HG02870 (cell line): ENCODE measurements around the gene FBXW2.

Experiments
- ATAC-seq: cut with Tn5 transposase; IDR thresholded peaks from one replicate; pipeline ENCODE4 v1.9.1; 2021; ENCODE audit warnings: mild to moderate bottlenecking, moderate library complexity; ENCODE audit not compliant: unreplicated experiment

FBXW2 gene

DNA sequence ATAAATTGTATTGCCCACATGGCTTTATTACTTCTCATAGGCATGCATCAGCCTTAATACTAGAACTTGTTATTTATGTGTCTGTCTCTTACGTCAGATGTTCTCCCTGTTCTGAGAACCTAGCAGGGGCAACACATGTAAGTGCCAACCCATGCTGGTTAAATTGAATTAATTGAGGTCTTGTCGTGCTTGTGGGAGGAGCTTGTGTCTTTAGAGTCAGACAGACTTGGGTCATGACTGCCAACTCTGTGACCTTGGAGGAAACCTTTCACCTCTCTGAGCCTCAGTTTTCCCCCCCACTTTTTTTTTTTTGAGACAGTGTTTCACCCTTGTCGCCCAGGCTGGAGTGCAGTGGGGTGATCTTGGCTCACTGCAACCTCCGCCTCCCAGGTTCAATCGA lies 76.7 kb downstream of the FBXW2 start:
- ATAC-seq, result no peak

DNA sequence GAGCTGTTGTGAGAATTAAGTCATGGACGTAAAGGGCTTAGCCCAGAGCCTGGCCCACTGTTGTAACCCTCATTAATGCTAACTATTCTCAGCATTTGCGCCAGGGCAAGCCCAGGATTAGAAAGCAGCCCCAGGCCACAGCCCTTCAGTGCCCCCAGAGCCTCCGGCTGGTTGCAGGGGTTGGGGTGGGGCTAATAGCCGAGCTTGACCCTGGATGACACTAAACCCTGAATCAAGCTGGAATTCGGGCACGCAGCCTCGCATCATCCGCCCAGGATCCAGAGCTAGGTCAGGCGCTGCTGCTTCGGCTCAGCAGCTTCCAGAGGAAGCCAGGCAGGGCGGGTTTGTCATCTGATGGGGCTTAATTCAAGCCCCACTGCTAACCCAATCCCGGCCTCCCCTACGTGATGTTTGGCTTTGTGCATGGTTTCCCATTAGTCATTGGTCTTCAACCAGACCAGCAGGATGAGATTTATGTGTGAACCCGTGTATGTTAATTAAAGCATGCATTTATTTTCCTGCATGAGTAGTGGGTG lies 77.8 kb downstream of the FBXW2 start:
- ATAC-seq, result no peak

DNA sequence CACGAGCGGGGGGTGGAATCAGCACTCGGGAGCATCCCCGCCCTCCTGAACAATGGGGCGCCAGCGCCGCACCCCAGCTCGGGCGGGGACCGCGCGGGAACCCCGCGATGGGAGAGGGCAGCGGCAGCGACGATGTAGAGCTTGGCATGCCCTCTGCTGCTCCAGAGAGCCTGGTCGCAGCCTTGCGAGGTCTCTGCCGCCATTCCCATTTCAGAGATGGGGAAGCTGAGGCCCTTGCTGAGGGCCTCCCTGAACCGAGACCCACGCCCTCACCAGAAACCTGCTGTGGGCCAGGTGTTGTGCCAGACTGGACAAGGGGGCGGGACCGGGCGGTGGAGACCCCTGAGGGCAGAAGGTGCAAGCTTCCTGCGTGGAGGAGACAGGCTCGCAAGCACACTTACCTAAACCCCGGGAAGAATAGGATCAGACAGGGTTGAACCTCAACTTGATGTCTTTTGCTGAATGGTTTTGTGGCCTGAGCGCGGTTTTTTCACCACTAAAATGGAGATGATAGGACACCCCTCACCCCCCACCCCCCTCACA lies 78.3 kb downstream of the FBXW2 start:
- ATAC-seq, result peak; percentile 24

DNA sequence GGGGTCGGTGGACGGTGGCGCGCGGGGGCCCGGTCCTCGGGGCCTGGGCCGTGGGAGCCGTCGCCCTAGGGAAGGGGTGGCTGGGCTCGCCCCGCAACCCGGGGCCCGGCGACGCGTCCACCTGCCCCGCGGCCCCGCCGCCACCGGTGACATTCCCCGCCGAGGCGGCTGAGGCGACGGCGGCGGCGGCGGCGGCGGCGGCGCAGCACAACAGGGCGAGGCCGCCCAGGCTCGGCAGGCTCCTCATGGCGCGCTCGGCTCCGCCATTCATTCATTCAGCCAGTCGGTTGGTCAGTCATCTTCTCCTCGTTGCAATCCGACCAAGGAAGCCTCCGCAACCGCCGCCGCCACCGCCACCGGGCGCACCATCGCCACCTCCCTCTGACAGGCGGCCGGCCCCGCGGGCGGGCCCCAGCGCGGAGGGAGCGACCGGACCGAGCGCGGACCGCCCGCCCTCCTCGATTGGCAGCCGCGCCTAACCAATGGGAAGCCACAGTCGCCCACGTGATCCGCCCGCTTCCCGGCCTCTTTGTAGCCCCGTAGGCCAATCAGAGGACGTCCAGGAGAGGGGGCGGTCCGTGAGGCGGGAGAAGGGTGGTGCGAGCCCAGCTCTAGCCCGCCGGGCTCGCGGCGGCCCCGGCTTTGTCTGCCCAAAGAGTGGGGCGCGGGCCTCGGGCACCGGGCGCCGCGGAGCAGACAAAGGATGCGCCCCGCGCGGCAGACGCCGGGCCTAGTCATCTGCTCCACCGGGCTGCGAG lies 78.9 kb downstream of the FBXW2 start, which contains the start of gene MEGF9:
MEGF9 (minus strand) TSS at position 383 of the 758 bp plus-strand sequence; CDS start at position 271, 112 bp downstream.
- ATAC-seq, result peak; percentile 96

DNA sequence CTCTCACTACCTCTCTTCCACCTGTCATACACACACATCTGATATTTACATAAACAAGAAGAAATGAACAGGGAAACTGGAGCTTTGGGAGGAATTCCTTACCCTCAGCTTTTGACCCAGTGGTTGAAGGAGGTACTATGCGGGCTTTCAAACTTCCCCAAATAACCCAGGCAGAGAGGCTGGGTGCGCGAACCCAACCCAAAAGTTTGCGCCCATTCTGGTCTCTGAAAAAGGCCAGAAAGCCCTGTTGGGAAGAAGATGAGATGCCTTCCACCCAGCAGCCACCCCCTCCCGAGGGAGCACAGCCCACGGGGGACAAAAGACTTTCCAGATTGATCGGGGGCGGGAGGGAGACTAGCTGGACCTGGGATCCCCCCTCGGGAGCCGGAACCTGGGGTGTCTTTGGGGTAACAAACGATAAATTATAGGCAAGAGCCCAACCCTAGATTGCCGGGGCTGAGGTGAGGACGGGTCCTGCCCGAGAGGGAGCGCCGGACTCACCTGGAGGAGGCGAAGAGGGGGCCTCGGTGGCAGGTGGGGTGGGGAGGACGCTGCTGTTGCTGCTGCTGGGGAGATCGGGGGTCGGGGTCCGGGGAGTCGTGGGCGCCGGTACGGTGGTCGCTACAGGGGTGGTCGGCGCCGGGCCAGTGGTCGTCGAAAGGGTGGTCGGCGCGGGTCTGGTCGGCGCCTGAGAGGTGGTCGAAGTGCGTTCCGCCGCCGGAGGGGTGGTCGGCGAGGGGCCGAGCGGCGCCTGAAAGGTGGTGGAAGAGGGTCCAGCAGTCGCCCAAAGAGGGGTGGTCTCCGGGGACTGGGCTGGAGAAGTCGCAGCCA lies 79.7 kb downstream of the FBXW2 start:
- no peak for ATAC-seq

DNA sequence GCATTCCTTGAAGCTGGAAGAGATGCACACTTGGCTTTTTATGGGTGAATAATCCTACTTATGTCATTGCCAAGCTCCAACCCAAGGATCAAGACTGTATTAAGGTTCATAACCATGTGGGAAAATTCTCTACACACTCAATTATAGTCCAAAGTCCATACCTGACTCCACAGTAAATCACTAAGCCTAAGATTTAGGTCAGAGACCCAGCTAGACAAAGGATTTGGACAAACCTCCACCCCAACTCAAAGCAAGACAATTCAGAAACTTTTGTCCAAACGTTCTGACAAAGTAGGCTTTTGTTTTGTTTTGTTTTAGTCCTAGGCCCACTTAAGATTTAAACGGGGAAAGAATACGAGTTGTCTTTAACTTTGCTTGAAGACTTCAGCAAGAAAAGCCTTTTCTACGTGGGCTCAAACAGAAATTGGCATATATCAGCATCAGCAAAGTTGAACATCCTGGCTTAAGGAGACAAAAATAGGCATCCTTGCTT lies 80.6 kb downstream of the FBXW2 start:
- no peak for ATAC-seq

DNA sequence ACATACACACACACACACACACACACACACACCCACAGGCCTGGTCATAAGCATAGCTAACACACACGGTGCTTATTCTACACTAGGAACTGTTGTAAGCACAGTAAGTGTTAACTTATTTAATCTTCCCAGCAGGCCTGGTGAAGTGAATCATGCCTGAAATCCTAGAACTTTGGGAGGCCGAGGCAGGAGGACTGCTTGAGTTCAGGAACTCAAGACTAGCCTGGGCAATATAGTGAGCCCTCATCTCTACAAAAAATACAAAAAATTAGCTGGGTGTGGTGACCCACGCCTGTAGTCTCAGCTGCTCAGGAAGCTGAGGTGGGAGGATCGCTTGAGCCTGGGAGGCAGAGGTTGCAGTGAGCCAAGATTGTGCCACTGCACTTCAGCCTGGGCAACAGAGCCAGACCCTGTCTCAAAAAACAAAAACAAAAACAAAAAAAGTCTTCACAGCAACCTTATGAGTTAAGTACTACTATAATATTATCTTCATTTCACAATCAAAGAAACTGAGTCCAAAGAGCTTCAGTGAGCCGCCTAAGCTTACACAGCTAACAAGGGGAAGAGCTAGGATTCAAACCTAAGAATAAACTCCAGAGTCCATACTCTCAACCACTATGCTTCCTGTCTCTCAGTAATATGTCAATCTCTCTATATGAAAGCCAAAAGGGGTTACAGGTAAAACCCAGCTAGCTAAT lies 81.2 kb downstream of the FBXW2 start:
- no peak for ATAC-seq

DNA sequence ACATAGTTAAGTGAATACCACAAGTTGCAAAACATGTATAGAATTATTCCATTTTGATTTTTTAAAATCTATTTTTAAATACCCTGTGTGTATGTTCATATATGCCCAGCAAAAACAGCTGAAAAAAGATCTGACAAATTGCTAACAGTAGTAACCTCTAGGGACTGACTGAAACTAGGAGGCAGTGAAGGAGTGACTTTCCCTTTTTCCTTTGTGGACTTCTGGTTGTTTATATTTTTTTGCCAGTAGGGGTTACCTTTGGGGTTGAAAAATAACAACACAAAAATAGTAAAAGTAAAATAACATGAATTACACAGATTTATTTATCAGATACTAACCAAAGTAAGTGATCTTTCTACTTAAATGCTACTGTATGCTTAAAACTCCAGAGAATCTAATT lies 81.9 kb downstream of the FBXW2 start:
- ATAC-seq, result no peak

DNA sequence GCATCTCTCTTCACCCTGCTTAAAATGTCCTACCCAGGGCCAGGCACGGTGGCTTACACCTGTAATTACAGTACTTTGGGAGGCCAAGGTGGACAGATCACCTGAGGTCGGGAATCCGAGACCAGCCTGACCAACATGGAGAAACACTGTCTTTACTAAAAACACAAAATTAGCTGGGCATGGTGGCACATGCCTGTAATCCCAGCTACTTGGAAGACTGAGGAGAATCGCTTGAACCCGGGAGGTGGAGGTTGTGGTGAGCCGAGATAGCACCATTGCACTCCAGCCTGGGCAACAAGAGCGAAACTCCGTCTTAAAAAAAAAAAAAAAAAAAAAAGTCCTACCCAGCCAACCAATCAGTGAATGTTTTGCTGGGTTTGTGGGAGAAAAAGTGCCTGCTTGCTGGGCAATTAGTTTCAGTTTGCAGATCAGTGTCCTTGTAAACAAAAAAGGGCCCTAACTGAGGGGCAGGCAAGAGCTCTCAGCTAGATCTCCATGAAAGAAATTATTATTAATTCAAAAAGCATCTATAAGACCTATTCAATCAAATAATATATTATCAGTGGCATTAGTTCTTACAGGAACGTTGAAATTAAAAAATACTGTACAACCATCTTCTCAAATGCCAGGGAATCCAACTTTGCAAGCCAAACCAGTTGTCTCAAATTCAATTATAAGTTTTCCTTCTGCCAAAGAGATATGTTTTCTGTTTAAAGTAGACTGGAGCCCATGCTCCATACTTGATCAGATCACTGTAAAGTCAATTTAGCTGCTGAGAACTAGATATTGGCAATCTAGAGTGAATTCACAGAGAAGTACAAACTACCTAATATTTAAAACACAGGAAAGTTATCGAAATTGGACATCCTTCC lies 82.9 kb downstream of the FBXW2 start:
- ATAC-seq, result no peak

DNA sequence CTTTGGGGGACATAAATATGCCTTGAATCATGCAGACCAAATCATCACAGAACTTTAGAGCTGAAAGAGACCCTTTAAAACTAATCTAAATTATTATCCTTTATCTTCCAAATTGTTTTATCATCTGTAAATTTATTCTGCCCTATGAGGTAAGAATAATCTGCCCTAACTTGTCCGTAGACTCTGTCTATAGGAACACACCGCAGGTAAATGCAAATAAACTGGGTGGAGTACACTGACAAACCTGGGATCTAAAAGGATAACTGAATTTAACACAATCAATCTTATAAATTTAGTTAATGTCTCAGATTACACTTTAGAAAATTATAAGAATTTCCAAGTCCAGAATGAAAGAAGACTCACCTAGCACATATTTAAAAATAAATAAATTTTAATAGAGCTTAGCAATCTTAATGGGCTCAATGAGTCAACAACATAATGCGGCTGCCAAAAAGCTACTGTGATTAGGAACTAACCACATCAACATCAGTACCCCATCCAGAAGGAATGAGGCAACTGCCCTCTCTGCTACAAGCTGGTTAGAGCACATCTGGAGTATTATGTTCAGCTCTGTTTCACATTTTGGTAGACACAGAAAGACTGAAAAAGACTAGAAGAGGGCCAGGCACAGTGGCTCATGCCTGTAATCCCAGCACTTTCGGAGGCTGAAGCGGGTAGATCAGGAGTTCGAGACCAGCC lies 84.5 kb downstream of the FBXW2 start:
- ATAC-seq, result no peak

DNA sequence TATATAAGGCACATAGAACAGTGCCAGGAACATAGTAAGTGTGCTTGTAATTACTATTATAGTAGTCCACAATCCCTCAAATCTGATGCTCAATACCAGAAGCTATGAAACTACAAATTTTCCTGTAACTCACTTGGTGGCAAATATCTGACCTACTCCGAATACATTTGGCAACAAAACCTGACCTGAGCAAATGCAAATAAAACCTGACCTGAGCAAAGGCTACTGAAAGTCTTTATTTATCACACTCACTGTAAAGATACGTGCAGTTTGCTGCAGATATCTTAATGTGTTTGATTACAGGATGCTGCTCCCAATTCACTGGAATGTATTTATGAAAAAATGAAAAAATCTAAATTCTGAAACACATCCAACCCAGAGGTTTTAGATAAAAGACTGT lies 86.0 kb downstream of the FBXW2 start:
- no peak for ATAC-seq
